Measurements from ENCODE around the gene SCT. TPM values are rescaled to one million over a fixed set of nuclear protein-coding genes. Genes with fewer than 3 reads are reported as not detected.

The SCT gene
- total and polyA plus RNA-seq, 8 donors = 0.95 to 3.1 TPM; not detected in 6

DNA sequence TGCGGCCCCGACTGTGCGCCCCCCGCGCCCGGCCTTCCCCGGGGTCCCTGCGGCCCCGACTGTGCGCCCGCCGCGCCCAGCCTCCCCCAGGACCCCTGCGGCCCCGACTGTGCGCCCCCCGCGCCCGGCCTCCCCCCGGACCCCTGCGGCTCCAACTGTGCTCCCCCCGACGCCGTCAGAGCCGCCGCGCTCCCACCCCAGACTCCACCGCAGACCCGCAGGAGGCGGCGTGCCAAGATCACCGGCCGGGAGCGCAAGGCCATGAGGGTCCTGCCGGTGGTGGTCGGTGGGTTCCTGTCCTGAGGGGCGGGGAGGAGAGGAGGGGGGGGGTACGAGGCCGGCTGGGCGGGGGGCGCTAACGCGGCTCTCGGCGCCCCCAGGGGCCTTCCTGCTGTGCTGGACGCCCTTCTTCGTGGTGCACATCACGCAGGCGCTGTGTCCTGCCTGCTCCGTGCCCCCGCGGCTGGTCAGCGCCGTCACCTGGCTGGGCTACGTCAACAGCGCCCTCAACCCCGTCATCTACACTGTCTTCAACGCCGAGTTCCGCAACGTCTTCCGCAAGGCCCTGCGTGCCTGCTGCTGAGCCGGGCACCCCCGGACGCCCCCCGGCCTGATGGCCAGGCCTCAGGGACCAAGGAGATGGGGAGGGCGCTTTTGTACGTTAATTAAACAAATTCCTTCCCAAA, 13.2 kb upstream of the SCT start:
- no peak for DNase-seq
- Histone ChIP-seq H3K27ac (no peak overlapping the region), H3K9me3 (no peaks in the 10 kb centered on the region), H3K36me3 (peaks cover 7 to 42% (median 34%) of the 10 kb centered on the region in 4 donors), H3K4me1 (peaks cover 9 to 41% (median 31%) of the 10 kb centered on the region in 4 donors), H3K4me3 (no peak overlapping the region), H3K27me3 (peaks cover 0 to 54% (median 43%) of the 10 kb centered on the region in 3 donors)
- TF ChIP-seq POLR2AphosphoS5 (IDR thresholded peaks at IDR 0.05) (no peak), POLR2A (IDR thresholded peaks at IDR 0.05) (no peak), EP300 (IDR thresholded peaks at IDR 0.05) (no peak)
- TF ChIP-seq, protein P1, sequence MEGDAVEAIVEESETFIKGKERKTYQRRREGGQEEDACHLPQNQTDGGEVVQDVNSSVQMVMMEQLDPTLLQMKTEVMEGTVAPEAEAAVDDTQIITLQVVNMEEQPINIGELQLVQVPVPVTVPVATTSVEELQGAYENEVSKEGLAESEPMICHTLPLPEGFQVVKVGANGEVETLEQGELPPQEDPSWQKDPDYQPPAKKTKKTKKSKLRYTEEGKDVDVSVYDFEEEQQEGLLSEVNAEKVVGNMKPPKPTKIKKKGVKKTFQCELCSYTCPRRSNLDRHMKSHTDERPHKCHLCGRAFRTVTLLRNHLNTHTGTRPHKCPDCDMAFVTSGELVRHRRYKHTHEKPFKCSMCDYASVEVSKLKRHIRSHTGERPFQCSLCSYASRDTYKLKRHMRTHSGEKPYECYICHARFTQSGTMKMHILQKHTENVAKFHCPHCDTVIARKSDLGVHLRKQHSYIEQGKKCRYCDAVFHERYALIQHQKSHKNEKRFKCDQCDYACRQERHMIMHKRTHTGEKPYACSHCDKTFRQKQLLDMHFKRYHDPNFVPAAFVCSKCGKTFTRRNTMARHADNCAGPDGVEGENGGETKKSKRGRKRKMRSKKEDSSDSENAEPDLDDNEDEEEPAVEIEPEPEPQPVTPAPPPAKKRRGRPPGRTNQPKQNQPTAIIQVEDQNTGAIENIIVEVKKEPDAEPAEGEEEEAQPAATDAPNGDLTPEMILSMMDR (IDR thresholded peaks at IDR 0.05) = no peak
- intact Hi-C loops (cut with DNase I; ENCODE audit: low total_unique reads) = no loop called here
- WGBS, 5 donors = 49 to 79% (median 56%) methylated on average over 19 to 63 of the region's 69 CpGs

DNA sequence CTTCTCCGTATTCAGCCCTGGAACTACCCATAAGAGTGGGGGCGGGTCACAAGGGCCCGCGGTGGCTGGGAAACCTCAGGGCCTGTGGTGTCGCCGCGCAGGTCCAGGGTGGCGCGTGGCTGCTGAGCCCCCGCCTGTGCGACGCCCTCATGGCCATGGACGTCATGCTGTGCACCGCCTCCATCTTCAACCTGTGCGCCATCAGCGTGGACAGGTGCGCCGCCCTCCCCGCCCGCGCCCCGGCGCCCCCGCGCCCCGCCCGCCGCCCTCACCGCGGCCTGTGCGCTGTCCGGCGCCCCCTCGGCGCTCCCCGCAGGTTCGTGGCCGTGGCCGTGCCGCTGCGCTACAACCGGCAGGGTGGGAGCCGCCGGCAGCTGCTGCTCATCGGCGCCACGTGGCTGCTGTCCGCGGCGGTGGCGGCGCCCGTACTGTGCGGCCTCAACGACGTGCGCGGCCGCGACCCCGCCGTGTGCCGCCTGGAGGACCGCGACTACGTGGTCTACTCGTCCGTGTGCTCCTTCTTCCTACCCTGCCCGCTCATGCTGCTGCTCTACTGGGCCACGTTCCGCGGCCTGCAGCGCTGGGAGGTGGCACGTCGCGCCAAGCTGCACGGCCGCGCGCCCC, 12.5 kb upstream of the SCT start:
- Histone ChIP-seq H3K27ac (no peak overlapping the region), H3K27me3 (peaks cover 0 to 54% (median 43%) of the 10 kb centered on the region in 3 donors), H3K4me3 (no peak overlapping the region), H3K36me3 (peaks cover 7 to 40% (median 31%) of the 10 kb centered on the region in 4 donors), H3K4me1 (peaks cover 9 to 41% (median 31%) of the 10 kb centered on the region in 4 donors), H3K9me3 (no peaks in the 10 kb centered on the region)
- WGBS, 5 donors = 6 to 54% (median 19%) methylated on average over 12 to 80 of the region's 80 CpGs
- peak in 1 of 2 donors; percentile 64 for DNase-seq
- TF ChIP-seq, protein P1 (IDR thresholded peaks at IDR 0.05) = no peak
- no peak for TF ChIP-seq POLR2A (IDR thresholded peaks at IDR 0.05)
- TF ChIP-seq POLR2AphosphoS5 (IDR thresholded peaks at IDR 0.05) = no peak
- no peak for TF ChIP-seq EP300 (IDR thresholded peaks at IDR 0.05)
- intact Hi-C loops (cut with DNase I; ENCODE audit: low total_unique reads) = no loop called here

DNA sequence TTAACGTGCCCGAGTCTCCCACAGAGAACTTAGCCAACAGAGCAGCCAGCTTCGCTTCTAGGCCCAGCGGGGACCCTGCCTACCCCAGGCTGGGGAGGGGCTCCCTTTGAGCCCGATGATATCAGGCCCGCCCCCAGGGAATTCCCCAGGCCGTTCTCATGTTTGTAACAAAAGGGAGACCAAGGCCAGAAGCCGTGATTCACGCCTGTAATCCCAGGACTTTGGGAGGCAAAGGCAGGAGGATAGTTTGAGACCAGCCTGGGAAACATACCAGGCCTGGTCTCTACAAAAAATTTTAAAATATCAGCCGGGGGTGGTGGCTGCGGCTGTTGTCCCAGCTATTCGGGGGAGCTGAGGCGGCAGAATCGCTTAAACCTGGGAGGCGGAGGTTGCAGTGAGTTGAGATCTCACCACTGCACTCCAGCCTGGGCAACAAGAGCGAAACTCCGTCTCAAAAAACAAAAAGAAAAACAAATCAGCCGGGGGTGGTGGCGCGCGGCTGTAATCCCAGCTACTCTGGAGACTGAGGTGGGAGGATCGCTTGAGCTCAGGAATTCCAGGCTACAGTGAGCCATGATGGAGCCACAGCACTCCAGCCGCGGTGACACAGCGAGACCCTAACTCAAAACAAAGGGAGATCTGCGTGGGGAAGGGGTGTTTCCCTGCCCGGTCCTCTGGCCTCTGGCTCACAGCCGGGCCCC, 11.8 kb upstream of the SCT start:
- Histone ChIP-seq H3K9me3 (no peaks in the 10 kb centered on the region), H3K27ac (no peak overlapping the region), H3K4me3 (no peak overlapping the region), H3K36me3 (peaks cover under 1 to 33% (median 24%) of the 10 kb centered on the region in 4 donors), H3K27me3 (peaks cover 0 to 54% (median 43%) of the 10 kb centered on the region in 3 donors), H3K4me1 (peaks cover 9 to 41% (median 31%) of the 10 kb centered on the region in 4 donors)
- 63 to 85% (median 73%) methylated on average over 26 to 28 of the region's 28 CpGs for WGBS, 5 donors
- no peak for DNase-seq
- intact Hi-C loops (cut with DNase I; ENCODE audit: low total_unique reads) = no loop called here
- TF ChIP-seq EP300 (IDR thresholded peaks at IDR 0.05) (no peak), POLR2A (IDR thresholded peaks at IDR 0.05) (no peak), POLR2AphosphoS5 (IDR thresholded peaks at IDR 0.05) (no peak)
- TF ChIP-seq, protein P1 (IDR thresholded peaks at IDR 0.05) = no peak

Data from stomach (tissue), 9 donors.